ENCODE results near the gene LARP6. TPM values are rescaled to one million over a fixed set of nuclear protein-coding genes. Genes with fewer than 3 reads are reported as not detected.

LARP6 gene
- 120 and 158 TPM in 2 replicates for polyA plus RNA-seq (2011; rRNA removed)
- polyA plus RNA-seq (2012; cell fraction: cytosol; rRNA removed), result 81.8 and 94.9 TPM in 2 replicates
- 31.4 and 55.5 TPM in 2 replicates for polyA plus RNA-seq (2012; cell fraction: nucleus; rRNA removed)
- polyA plus RNA-seq (2017; fragmentation: RNase III; extraction: RNeasy Plus Mini Kit Qiagen cat#74134 plus additional on column Dnase treatment), result 47.3 to 64.3 TPM (median 57.2 TPM) in 3 replicates
- polyA minus RNA-seq (2011; rRNA and poly(A)+ RNA removed), result 72.1 and 73.2 TPM in 2 replicates

- Histone ChIP-seq H3K9me3 (no peaks in the 10 kb centered on the region), H3K4me2 (peak within 1 kb of the TSS; percentile 84), H3K4me1 (peaks cover 41% of the 10 kb centered on the region), H3K27ac (peak within 1 kb of the TSS; percentile 89 to 93), H3K4me3 (peak within 1 kb of the TSS; percentile 74)
- 7% methylated on average over 17 of the region's 78 CpGs for WGBS (ENCODE audit: missing lambda C conversion rate)
- FAIRE-seq, result no peak
- POLR2A ChIA-PET, result interaction anchor here (1.2 to 3.1 kb wide), 6 partner anchors 9 to 90 kb away, joined by 3 to 33 read pairs (median 4); partner anchors contain the start of gene UACA
- CTCF ChIA-PET, result interaction anchor here (0.7 to 16.8 kb wide), 13 partner anchors 8 to 586 kb away, joined by 3 to 300 read pairs (median 7); no protein-coding TSS in a partner anchor
- ATAC-seq, result peak; percentile 75 to 81
- peak; percentile 71 to 80 for TF ChIP-seq JUN (IDR thresholded peaks at IDR 0.05)
- TF ChIP-seq CTCF (IDR thresholded peaks at IDR 0.05), result no peak
- TF ChIP-seq PHF8 (IDR thresholded peaks at IDR 0.05; ENCODE audit: borderline replicate concordance, low read depth), result peak; percentile 66; the same call in 1 of the 2 replicates
- TF ChIP-seq POLR2A (IDR thresholded peaks at IDR 0.05; ENCODE audit: low read length), result peak; percentile 71
- peak; percentile 52 to 59 for DNase-seq (ENCODE audit: low read depth in 1 of 2, low spot score in 1 of 2)
These were observed at the start of gene LARP6 for GRCh38 chr15:70853973-70854665. Gene LARP6, minus strand, starts transcription at chr15:70854157. Its CDS starts 69 bp downstream, at chr15:70854088.

- H3K4me1 ChIP-seq, result peaks cover 9% of the 10 kb centered on the region; the same call in 2 of the 3 replicates
- peak; percentile 81 for FAIRE-seq
- CTCF ChIA-PET, result no interaction called here
- H3K4me3 ChIP-seq, result no peak overlapping the region
- peak in 1 of 2 experiments; percentile 63 for DNase-seq (ENCODE audit: low read depth in 1 of 2, low spot score in 1 of 2)
- TF ChIP-seq CTCF (IDR thresholded peaks at IDR 0.05), result no peak
- peak; percentile 13 for TF ChIP-seq MAFK (IDR thresholded peaks at IDR 0.05; ENCODE audit: partially characterized antibody)
- H3K4me2 ChIP-seq, result 0 out of 3 replicates have a peak overlapping the region, but pooled peaks have one; percentile 3
- ATAC-seq, result peak; percentile 30 to 68; a peak in 4 of 6 replicates
- peak overlapping the region in 1 of 2 experiments; percentile 42; a peak in 3 of 6 replicates for H3K27ac ChIP-seq
- WGBS (ENCODE audit: missing lambda C conversion rate), result 97% methylated on average over 1 of the region's 1 CpG
- H3K9me3 ChIP-seq, result peaks cover 4% of the 10 kb centered on the region
- POLR2A ChIA-PET, result no interaction called here
These were observed 48.1 kb upstream of the LARP6 start for GRCh38 chr15:70902107-70902506.

DNA sequence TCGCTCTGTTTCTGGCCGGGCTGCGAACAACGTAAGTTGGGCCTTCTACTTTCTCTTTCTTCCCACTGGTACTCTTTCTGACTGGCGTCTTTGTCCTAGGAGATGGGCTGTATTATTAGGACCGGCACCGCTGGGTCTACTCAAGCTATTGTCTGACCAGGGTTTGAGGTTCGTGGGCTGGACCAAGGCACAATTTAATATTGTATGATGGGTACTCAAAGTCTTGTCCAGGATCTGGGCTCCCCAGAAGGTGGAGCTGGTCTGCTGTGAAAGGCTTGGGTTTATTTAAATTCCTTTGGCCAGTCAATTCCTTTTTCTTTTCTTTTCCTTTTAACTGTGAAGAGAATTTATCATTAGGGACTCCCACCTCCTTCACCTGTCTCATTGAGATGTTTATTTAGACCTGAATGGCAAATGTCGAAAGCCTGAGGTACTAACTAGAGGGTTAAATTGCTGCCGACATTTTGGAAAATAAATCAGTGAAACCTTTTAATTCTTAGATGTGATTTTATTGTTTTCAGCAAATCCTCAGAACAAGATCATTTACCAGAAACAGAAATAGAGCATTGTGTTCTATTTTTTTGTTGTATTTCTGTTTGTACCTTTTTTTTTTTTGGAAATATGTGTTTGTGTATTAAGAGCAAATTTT, 39.1 kb upstream of the LARP6 start:
- DNase-seq (ENCODE audit: low read depth in 1 of 2, low spot score in 1 of 2) (peak; percentile 40 to 72), ATAC-seq (peak; percentile 64 to 72), FAIRE-seq (peak; percentile 95)
- TF ChIP-seq RAD21 (conservative IDR thresholded peaks at IDR 0.05 in 1 of 2, IDR thresholded peaks at IDR 0.05 in 1 of 2), result peak; percentile 83 to 85
- peak; percentile 71 for TF ChIP-seq SMC3 (IDR thresholded peaks at IDR 0.05)
- peak; percentile 90 for TF ChIP-seq KDM5A (IDR thresholded peaks at IDR 0.05)
- peak; percentile 85 for TF ChIP-seq CTCF (IDR thresholded peaks at IDR 0.05)
- TF ChIP-seq HOXB13 (CRISPR knock-in tag; IDR thresholded peaks at IDR 0.05; ENCODE audit: low read depth), result no peak
- no peak for TF ChIP-seq EHF (CRISPR knock-in tag; IDR thresholded peaks at IDR 0.05)
- no peak for TF ChIP-seq HMGXB4 (CRISPR knock-in tag; IDR thresholded peaks at IDR 0.05; ENCODE audit: borderline replicate concordance)
- 0 out of 2 replicates have a peak, but pooled peaks have one; percentile 4 for TF ChIP-seq KDM1A (IDR thresholded peaks at IDR 0.05; ENCODE audit: low read depth)
- ChIA-PET CTCF (interaction anchor here (0.6 to 2.9 kb wide), 27 partner anchors 8 to 1263 kb away, joined by 3 to 12 read pairs (median 3); partner anchors contain the start of gene THSD4), POLR2A (interaction anchor here (0.9 kb wide), 1 partner anchor 41 kb away, joined by 3 read pairs; no protein-coding TSS in a partner anchor)
- Histone ChIP-seq H3K9me3 (no peaks in the 10 kb centered on the region), H3K4me2 (peak overlapping the region; percentile 68), H3K4me3 (peak overlapping the region; percentile 73), H3K4me1 (peaks cover 12% of the 10 kb centered on the region), H3K27ac (peak overlapping the region; percentile 85 to 91)
- WGBS (ENCODE audit: missing lambda C conversion rate), result 5% methylated on average over 10 of the region's 10 CpGs
